Measurements from ENCODE around the gene CAMK2A.

DNA sequence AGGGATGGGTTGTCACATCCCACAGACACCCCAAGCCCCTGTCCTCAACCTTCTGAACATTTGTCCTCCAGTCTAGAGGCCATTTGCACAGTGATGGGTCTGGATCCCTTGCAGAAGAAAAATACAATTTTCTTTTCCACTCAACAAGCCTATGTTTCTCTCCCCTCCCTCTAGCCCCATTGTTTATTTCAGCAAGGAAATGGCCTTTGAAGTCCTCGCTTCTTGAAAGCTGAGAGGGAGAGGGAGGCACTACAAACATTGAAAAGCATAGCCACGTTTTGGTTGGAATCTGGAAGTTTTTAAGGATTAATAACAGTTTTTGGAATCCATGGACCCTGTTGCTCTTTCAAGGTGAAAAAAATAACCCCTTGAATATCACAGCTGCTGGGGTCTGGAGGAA lies 37.1 kb upstream of the CAMK2A start:
- TF ChIP-seq POLR2A (IDR thresholded peaks at IDR 0.05) = no peak
- TF ChIP-seq, protein P1, sequence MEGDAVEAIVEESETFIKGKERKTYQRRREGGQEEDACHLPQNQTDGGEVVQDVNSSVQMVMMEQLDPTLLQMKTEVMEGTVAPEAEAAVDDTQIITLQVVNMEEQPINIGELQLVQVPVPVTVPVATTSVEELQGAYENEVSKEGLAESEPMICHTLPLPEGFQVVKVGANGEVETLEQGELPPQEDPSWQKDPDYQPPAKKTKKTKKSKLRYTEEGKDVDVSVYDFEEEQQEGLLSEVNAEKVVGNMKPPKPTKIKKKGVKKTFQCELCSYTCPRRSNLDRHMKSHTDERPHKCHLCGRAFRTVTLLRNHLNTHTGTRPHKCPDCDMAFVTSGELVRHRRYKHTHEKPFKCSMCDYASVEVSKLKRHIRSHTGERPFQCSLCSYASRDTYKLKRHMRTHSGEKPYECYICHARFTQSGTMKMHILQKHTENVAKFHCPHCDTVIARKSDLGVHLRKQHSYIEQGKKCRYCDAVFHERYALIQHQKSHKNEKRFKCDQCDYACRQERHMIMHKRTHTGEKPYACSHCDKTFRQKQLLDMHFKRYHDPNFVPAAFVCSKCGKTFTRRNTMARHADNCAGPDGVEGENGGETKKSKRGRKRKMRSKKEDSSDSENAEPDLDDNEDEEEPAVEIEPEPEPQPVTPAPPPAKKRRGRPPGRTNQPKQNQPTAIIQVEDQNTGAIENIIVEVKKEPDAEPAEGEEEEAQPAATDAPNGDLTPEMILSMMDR (IDR thresholded peaks at IDR 0.05) = no peak
- TF ChIP-seq EP300 (IDR thresholded peaks at IDR 0.05) = no peak

Data from upper lobe of left lung (tissue), 4 donors.